ENCODE measurements around the gene FER. TPM values are rescaled to one million over a fixed set of nuclear protein-coding genes. Genes with fewer than 3 reads are reported as not detected.

FER gene
- total RNA-seq, 4 donors from 2014 or later = 2.2 to 7.5 (median 3.7) TPM

- Histone ChIP-seq H3K36me3 (no peaks in the 10 kb centered on the region), H3K9me3 (no peaks in the 10 kb centered on the region), H3K4me3 (no peak overlapping the region), H3K4me1 (no peaks in the 10 kb centered on the region), H3K27me3 (no peaks in the 10 kb centered on the region), H3K27ac (no peak overlapping the region)
- in situ Hi-C loops (cut with MboI; ENCODE audit: low sequenced_read_pairs in 4 of 4) (no loop called here), intact Hi-C loops (cut with DNase I; ENCODE audit: low total_unique reads) (no loop called here)
- DNase-seq (no peak), ATAC-seq (no peak)
- no peak for TF ChIP-seq CTCF (IDR thresholded peaks at IDR 0.05 in 4 of 5, conservative IDR thresholded peaks at IDR 0.05 in 1 of 5)
Measured at GRCh38 chr5:108707141-108707540, 40.6 kb upstream of the FER start.

GRCh38 chr5:108711898-108712297 lies 35.8 kb upstream of the FER start:
- Histone ChIP-seq H3K4me3 (no peak overlapping the region), H3K9me3 (no peaks in the 10 kb centered on the region), H3K36me3 (no peaks in the 10 kb centered on the region), H3K27me3 (no peaks in the 10 kb centered on the region), H3K4me1 (no peaks in the 10 kb centered on the region), H3K27ac (no peak overlapping the region)
- ATAC-seq = no peak
- no peak for TF ChIP-seq POLR2A (IDR thresholded peaks at IDR 0.05)
- intact Hi-C loops (cut with DNase I; ENCODE audit: low total_unique reads) (no loop called here), in situ Hi-C loops (cut with MboI; ENCODE audit: low sequenced_read_pairs in 4 of 4) (no loop called here)
- DNase-seq = no peak

GRCh38 chr5:108715408-108715807 lies 32.3 kb upstream of the FER start:
- in situ Hi-C loops (cut with MboI; ENCODE audit: low sequenced_read_pairs in 4 of 4) = no loop called here
- Histone ChIP-seq H3K27me3 (no peaks in the 10 kb centered on the region), H3K9me3 (no peaks in the 10 kb centered on the region), H3K4me3 (no peak overlapping the region), H3K36me3 (no peaks in the 10 kb centered on the region), H3K27ac (no peak overlapping the region), H3K4me1 (no peaks in the 10 kb centered on the region)
- no peak for TF ChIP-seq POLR2A (IDR thresholded peaks at IDR 0.05)
- TF ChIP-seq CTCF (IDR thresholded peaks at IDR 0.05 in 4 of 5, conservative IDR thresholded peaks at IDR 0.05 in 1 of 5) = no peak
- DNase-seq (no peak), ATAC-seq (no peak)
- intact Hi-C loops (cut with DNase I; ENCODE audit: low total_unique reads) = no loop called here

- no peak for DNase-seq
- intact Hi-C loops (cut with DNase I; ENCODE audit: low total_unique reads) (no loop called here), in situ Hi-C loops (cut with MboI; ENCODE audit: low sequenced_read_pairs in 4 of 4) (no loop called here)
- H3K27me3 ChIP-seq = no peaks in the 10 kb centered on the region
- no peak for TF ChIP-seq POLR2A (IDR thresholded peaks at IDR 0.05)
- no peak for TF ChIP-seq CTCF (IDR thresholded peaks at IDR 0.05 in 4 of 5, conservative IDR thresholded peaks at IDR 0.05 in 1 of 5)
- H3K4me3 ChIP-seq = no peak overlapping the region
- H3K36me3 ChIP-seq = no peaks in the 10 kb centered on the region
- no peaks in the 10 kb centered on the region for H3K4me1 ChIP-seq
- H3K27ac ChIP-seq = no peak overlapping the region
- no peaks in the 10 kb centered on the region for H3K9me3 ChIP-seq
- no peak for ATAC-seq
Measured at GRCh38 chr5:108720391-108720790, 27.3 kb upstream of the FER start.

GRCh38 chr5:108726446-108727235 lies 21.1 kb upstream of the FER start:
- Histone ChIP-seq H3K27me3 (no peaks in the 10 kb centered on the region), H3K4me3 (peak overlapping the region in 3 of 4 donors; percentile 74 to 88 (median 84)), H3K36me3 (no peaks in the 10 kb centered on the region), H3K4me1 (peaks cover 13 to 15% of the 10 kb centered on the region in 2 donors), H3K27ac (peak overlapping the region; percentile 84 to 91 (median 87)), H3K9me3 (no peaks in the 10 kb centered on the region)
- no peak for TF ChIP-seq POLR2A (IDR thresholded peaks at IDR 0.05)
- no peak for TF ChIP-seq CTCF (IDR thresholded peaks at IDR 0.05 in 4 of 5, conservative IDR thresholded peaks at IDR 0.05 in 1 of 5)
- DNase-seq (no peak), ATAC-seq (no peak)
- intact Hi-C loops (cut with DNase I; ENCODE audit: low total_unique reads) (loop anchor here (2.0 to 5.0 kb wide), 3 partner anchors 46 to 961 kb away; partner anchors contain the start of gene MAN2A1), in situ Hi-C loops (cut with MboI; ENCODE audit: low sequenced_read_pairs in 4 of 4) (loop anchor here in 3 of 4 donors (25.0 kb wide), 3 partner anchors 339 to 961 kb away; partner anchors contain the start of genes FBXL17 (in 1 of the 3), MAN2A1 (in 1 of the 3) and PJA2 (in 1 of the 3))

Measured in gastrocnemius medialis (tissue), 4 donors.